Esophagus squamous epithelium (tissue), 5 donors: ENCODE measurements around the gene KDM6B. TPM values are rescaled to one million over a fixed set of nuclear protein-coding genes. Genes with fewer than 3 reads are reported as not detected.
"Not testable (repeated sequence)": the region's sequence is repeated elsewhere in the genome, so short reads cannot be mapped to it uniquely, and the experiment has no call there.

Experiments
- DNase-seq: peaks from one replicate; lab custom pipeline; 2025; lab: John Stamatoyannopoulos, UW
- H3K27ac ChIP-seq, 4 donors: fragments of 200-600 bp; sonication (generic); one replicate each; pipeline ENCODE4 v1.5.1; 2016 to 2019; ENCODE audit warnings: mild to moderate bottlenecking in 1 of 4
- H3K27me3 ChIP-seq, 4 donors: fragments of 200-600 bp; sonication (generic); 1 replicate in 3 of 4; 2 replicates in 1 of 4; pipeline versions ENCODE4 v1.5.1 to v1.6.0; 2017 to 2021; ENCODE audit warnings: antibody characterized with exemption in 1 of 4
- H3K36me3 ChIP-seq, 3 donors: fragments of 200-600 bp; sonication (generic); one replicate each; pipeline ENCODE4 v1.5.1; 2016 to 2019
- H3K4me1 ChIP-seq, 3 donors: fragments of 200-600 bp; sonication (generic); one replicate each; pipeline ENCODE4 v1.5.1; 2017 to 2019
- H3K4me3 ChIP-seq, 4 donors: fragments of 200-600 bp; sonication (generic); 1 replicate in 3 of 4; 2 replicates in 1 of 4; pipeline ENCODE4 v1.5.1; 2016 to 2019; ENCODE audit warnings: mild to moderate bottlenecking in 2 of 4, moderate library complexity in 1 of 4
- H3K9me3 ChIP-seq, 3 donors: fragments of 200-600 bp; sonication (generic); one replicate each; pipeline ENCODE4 v1.5.1; 2016 to 2019
- POLR2A ChIP-seq, 4 donors: fragments of 450-650 bp; IDR thresholded peaks; one replicate each; pipeline ENCODE4 v1.6.1; 2017; ENCODE audit warnings: antibody characterized with exemption in 4 of 4, mild to moderate bottlenecking in 4 of 4, moderate library complexity in 3 of 4
- WGBS, 2 donors: methylation state at CpG; one replicate each; pipeline ENCODE4 v1.1.5; 2018; 5-methylcytosine and 5-hydroxymethylcytosine counted together
- intact Hi-C: fragments of 100-400 bp; cut with DNase I; formaldehyde crosslinking; loops from one replicate; pipeline ENCODE4 v1.15.0; 2022
- total RNA-seq, 4 donors: library from RNA; depleted of rRNA; stranded (reverse); fragments of >200 nt; gene quantifications; one replicate each; pipeline ENCODE4 v1.1.0, GENCODE V29; 2016
- TF ChIP-seq, protein P1 (sequence below), 6 experiments: fragments of 450-650 bp in 4 of 6; fragments of 200-600 bp in 2 of 6; sonication (generic) in 2 of 6; IDR thresholded peaks; one replicate each; pipeline ENCODE4 v1.5.1; 2016 to 2019; ENCODE audit warnings: antibody characterized with exemption in 6 of 6, mild to moderate bottlenecking in 4 of 6, moderate library complexity in 4 of 6
- donor health status: DM: yes; HTN: yes; CAD: no.

Gene KDM6B
- total RNA-seq, 4 donors from 2014 or later = 6.7 to 14.6 (median 7.5) TPM

DNA sequence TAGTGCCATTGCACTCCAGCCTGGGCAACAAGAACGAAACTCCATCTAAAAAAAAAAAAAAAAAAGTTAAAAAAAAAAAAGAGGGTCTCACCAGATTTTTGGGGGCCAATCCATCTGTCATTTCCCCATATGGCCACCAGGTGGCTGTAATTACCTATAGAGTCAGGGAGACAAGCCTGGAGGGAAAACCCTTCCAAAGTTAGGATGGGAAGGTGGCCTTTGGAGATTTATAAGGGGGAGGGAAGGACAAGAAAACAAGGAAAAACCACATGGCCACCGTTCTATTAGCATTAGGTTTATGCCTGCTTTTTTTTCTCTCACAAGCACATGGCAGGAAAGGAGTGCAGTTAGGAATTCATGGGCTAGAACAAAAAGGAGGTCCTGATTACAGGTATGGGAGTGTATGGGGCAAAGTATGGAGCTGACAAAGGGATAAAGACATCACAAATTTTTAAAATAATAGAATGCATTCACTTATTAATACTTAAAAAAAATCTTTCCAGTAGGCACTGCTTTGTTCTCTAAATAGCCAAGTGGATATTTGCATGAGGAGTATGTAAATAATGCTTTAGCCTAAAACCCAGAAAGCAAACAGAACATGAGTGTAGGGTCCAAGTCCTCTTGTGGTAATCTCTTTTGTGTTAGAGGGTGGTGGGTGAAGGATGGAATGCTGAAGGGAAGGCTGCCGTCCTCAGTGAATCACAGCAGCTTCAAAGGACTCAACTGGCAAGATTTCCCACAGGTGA is 28.8 kb downstream of the KDM6B start:
- Histone ChIP-seq H3K36me3 (peaks cover 0 to 32% (median 0%) of the 10 kb centered on the region in 3 donors), H3K27ac (no peak overlapping the region), H3K4me1 (peaks cover 9 to 45% (median 18%) of the 10 kb centered on the region in 3 donors), H3K4me3 (no peak overlapping the region), H3K9me3 (no peaks in the 10 kb centered on the region), H3K27me3 (no peaks in the 10 kb centered on the region)
- 11 to 31% methylated on average over 3 of the region's 3 CpGs for WGBS, 2 donors
- TF ChIP-seq, protein P1, sequence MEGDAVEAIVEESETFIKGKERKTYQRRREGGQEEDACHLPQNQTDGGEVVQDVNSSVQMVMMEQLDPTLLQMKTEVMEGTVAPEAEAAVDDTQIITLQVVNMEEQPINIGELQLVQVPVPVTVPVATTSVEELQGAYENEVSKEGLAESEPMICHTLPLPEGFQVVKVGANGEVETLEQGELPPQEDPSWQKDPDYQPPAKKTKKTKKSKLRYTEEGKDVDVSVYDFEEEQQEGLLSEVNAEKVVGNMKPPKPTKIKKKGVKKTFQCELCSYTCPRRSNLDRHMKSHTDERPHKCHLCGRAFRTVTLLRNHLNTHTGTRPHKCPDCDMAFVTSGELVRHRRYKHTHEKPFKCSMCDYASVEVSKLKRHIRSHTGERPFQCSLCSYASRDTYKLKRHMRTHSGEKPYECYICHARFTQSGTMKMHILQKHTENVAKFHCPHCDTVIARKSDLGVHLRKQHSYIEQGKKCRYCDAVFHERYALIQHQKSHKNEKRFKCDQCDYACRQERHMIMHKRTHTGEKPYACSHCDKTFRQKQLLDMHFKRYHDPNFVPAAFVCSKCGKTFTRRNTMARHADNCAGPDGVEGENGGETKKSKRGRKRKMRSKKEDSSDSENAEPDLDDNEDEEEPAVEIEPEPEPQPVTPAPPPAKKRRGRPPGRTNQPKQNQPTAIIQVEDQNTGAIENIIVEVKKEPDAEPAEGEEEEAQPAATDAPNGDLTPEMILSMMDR (IDR thresholded peaks at IDR 0.05) = peak; percentile 71 to 89 (median 86)
- TF ChIP-seq POLR2A (IDR thresholded peaks at IDR 0.05) = no peak
- no peak for DNase-seq
- intact Hi-C loops = loop anchor here (5.0 kb wide), 1 partner anchor 129 kb away; no protein-coding TSS in a partner anchor

DNA sequence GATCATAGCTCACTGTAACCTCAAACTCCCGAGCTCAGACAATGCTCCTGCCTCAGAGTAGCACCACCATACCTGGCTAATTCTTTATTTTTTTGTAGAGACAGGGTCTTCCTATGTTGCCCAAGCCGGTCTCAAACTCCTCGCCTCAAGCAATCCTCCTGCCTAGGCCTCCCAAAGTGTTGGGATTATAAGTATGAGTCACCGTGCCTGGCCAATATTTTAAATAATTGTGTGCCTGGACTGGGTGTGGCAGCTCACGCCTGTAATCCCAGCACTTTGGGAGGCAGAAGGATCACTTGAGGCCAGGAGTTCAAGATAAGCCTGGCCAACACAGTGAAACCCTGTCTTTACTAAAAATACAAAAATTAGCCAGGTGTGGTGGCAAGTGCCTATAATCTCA is 30.4 kb downstream of the KDM6B start:
- H3K9me3 ChIP-seq, H3K27me3 ChIP-seq, H3K4me3 ChIP-seq, DNase-seq: not testable (repeated sequence)
- H3K27ac ChIP-seq = peak overlapping the region in 1 of 4 donors; percentile 11
- peaks cover 4 to 42% (median 10%) of the 10 kb centered on the region in 3 donors for H3K4me1 ChIP-seq
- intact Hi-C loops = loop anchor here (5.0 kb wide), 1 partner anchor 128 kb away; no protein-coding TSS in a partner anchor
- 48 to 54% methylated on average over 4 to 5 of the region's 5 CpGs for WGBS, 2 donors
- H3K36me3 ChIP-seq = peaks cover 0 to 29% (median 0%) of the 10 kb centered on the region in 3 donors

DNA sequence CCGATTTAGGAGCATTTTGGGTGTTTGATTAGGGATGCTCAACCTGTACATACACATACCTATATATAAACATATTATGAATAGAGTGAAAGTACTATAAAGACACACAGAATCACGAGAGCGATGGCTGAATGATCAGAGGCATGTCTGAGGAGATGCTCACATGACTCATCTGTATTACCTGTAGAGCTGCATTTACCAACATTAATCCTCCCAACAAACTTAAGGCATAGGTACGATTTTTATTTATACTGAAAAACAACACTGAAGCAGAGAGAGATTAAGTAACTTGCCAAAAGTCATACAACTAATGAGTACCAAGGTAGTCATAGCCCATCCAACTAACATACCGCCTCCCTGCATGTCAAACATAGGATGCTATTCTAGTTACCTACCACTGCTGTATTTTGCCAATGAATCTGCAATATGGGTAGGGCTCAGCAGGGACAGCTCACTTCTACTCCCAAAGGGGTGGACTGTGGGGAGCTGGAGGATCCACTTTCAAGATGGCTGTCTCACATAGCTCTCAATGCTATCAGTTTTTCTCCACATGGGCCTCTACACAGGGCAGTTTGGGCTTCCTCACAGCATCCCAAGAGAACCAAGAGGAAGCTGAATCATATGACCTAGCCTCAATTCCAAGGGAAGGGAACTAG is 31.1 kb downstream of the KDM6B start:
- H3K27ac ChIP-seq = peak overlapping the region in 1 of 4 donors; percentile 11
- H3K36me3 ChIP-seq = peaks cover 0 to 21% (median 0%) of the 10 kb centered on the region in 3 donors
- H3K27me3 ChIP-seq = no peaks in the 10 kb centered on the region
- intact Hi-C loops = loop anchor here (5.0 kb wide), 1 partner anchor 127 kb away; no protein-coding TSS in a partner anchor
- H3K4me1 ChIP-seq = peaks cover 4 to 41% (median 10%) of the 10 kb centered on the region in 3 donors
- WGBS, 2 donors = 43 to 62% methylated on average over 5 of the region's 5 CpGs
- DNase-seq = no peak
- TF ChIP-seq, protein P1 (IDR thresholded peaks at IDR 0.05) = no peak
- TF ChIP-seq POLR2A (IDR thresholded peaks at IDR 0.05) = no peak
- no peaks in the 10 kb centered on the region for H3K9me3 ChIP-seq
- H3K4me3 ChIP-seq = no peak overlapping the region

DNA sequence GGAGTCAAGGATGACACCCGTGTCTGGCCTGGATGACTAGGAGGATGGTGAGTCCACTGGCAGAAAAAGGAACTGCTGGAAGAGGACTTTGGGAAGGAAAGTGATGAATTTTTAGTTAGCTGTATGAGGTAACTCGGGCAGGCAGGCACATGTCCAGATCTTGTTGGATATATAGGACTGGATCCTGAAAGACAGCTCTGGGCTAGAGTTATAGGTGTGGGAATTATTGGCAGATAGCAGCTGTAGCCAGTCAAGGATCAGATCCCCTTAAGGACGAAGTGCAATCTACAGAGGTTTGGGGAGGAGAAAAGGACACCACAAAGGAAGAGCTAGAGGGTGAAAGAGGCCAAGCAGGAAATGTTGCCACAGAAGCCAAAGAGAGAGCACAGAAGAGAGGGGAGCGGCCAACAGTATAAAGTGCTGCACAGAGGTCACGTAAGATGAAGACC is 33.9 kb downstream of the KDM6B start:
- Histone ChIP-seq H3K27me3 (no peaks in the 10 kb centered on the region), H3K9me3 (no peaks in the 10 kb centered on the region), H3K4me1 (peaks cover 4 to 37% (median 10%) of the 10 kb centered on the region in 3 donors), H3K36me3 (peaks cover 0 to 2% (median 0%) of the 10 kb centered on the region in 3 donors), H3K27ac (peak overlapping the region; percentile 54 to 63 (median 59)), H3K4me3 (no peak overlapping the region)
- DNase-seq = no peak
- WGBS, 2 donors = 23 to 37% methylated on average over 5 of the region's 5 CpGs
- intact Hi-C loops = no loop called here
- TF ChIP-seq POLR2A (IDR thresholded peaks at IDR 0.05) = no peak
- TF ChIP-seq, protein P1 (IDR thresholded peaks at IDR 0.05) = peak in 2 of 6 experiments; percentile 28 to 41

DNA sequence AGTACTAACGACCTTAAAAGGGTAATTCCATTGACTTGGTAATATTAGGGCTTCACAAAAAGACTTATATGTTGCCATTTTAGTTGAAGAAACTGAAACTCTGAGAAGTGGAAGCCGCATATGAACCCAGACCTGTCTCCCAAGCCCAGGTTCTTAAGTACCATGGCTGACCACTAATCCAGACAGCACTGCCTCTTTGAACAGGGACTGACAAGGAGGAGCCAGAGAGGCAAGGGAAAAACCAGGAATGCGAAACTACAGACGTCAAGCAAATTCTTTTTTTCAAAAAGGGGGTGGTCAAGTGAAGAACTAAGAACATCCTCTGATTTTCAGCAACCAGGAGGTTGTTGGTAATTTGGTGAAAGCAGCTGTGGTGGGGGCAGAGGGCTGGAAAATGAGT is 39.0 kb downstream of the KDM6B start:
- no peak for TF ChIP-seq POLR2A (IDR thresholded peaks at IDR 0.05)
- TF ChIP-seq, protein P1 (IDR thresholded peaks at IDR 0.05) = no peak
- Histone ChIP-seq H3K27me3 (no peaks in the 10 kb centered on the region), H3K4me3 (no peak overlapping the region), H3K4me1 (peaks cover 2 to 11% (median 2%) of the 10 kb centered on the region in 3 donors), H3K9me3 (no peaks in the 10 kb centered on the region), H3K27ac (no peak overlapping the region), H3K36me3 (peaks cover 0 to 17% (median 0%) of the 10 kb centered on the region in 3 donors)
- 58 to 60% methylated on average over 4 of the region's 4 CpGs for WGBS, 2 donors
- DNase-seq = no peak
- intact Hi-C loops = no loop called here
